ENCODE results near the gene SREK1IP1.

- TF ChIP-seq ZFP30 (CRISPR knock-in tag; IDR thresholded peaks at IDR 0.05): no peak
- no peak for TF ChIP-seq SNAI2 (CRISPR knock-in tag; IDR thresholded peaks at IDR 0.05)
- no peak for TF ChIP-seq PATZ1 (CRISPR knock-in tag; IDR thresholded peaks at IDR 0.05; ENCODE audit: borderline replicate concordance)
- TF ChIP-seq RARB (CRISPR knock-in tag; IDR thresholded peaks at IDR 0.05): no peak
- no peak for TF ChIP-seq ZFP3 (CRISPR knock-in tag; IDR thresholded peaks at IDR 0.05)
- TF ChIP-seq ZNF70 (CRISPR knock-in tag; IDR thresholded peaks at IDR 0.05): no peak
Measured at GRCh38 chr5:64763948-64764503, 4.5 kb downstream of the SREK1IP1 start.

Data from SK-N-SH treated with all-trans-retinoic acid at 6 μM for 48 hours (cell line).